ENCODE data around the gene GABRB1.

DNA sequence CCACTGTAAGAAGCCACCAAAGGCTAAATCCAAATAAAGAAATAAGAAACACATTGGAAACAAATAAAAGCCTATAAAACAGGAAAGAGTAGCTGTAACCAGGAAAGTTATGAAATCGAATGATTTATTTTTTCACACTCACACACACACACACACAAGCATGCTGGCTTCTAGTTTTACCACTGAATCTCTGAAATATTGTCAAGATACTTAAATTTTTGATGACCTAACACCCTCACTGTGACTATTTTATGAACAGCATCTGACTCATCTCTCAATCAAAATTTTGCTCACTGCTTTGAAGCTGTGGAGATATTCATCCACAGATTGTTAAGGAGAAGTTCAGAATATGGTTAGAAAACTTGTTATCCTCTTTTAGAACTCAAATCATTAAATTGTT, 13.9 kb upstream of the GABRB1 start:
- TF ChIP-seq, protein P1, sequence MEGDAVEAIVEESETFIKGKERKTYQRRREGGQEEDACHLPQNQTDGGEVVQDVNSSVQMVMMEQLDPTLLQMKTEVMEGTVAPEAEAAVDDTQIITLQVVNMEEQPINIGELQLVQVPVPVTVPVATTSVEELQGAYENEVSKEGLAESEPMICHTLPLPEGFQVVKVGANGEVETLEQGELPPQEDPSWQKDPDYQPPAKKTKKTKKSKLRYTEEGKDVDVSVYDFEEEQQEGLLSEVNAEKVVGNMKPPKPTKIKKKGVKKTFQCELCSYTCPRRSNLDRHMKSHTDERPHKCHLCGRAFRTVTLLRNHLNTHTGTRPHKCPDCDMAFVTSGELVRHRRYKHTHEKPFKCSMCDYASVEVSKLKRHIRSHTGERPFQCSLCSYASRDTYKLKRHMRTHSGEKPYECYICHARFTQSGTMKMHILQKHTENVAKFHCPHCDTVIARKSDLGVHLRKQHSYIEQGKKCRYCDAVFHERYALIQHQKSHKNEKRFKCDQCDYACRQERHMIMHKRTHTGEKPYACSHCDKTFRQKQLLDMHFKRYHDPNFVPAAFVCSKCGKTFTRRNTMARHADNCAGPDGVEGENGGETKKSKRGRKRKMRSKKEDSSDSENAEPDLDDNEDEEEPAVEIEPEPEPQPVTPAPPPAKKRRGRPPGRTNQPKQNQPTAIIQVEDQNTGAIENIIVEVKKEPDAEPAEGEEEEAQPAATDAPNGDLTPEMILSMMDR (conservative IDR thresholded peaks at IDR 0.05; ENCODE audit: low read depth, low read length), result no peak
- TF ChIP-seq EZH2 (IDR thresholded peaks at IDR 0.05; ENCODE audit: low read length, unreplicated experiment) (no peak), EZH2phosphoT487 (IDR thresholded peaks at IDR 0.05; ENCODE audit: borderline replicate concordance, low read length) (no peak)
